Sciatic nerve (tissue), 2 donors: ENCODE data around the gene HMCES. TPM values are rescaled to one million over a fixed set of nuclear protein-coding genes. Genes with fewer than 3 reads are reported as not detected.
A peak's percentile ranks its signal among the peaks of the same experiment; 100 is the strongest.
"Not testable (repeated sequence)": the region's sequence is repeated elsewhere in the genome, so short reads cannot be mapped to it uniquely, and the experiment has no call there.

Experiments used
- ATAC-seq: fragments of 200-7000 bp; cut with Tn5 transposase; one replicate; pipeline ENCODE4 v1.9.1; 2020; ENCODE audit warnings: mild to moderate bottlenecking, moderate library complexity
- DNase-seq: peaks from one replicate; pipeline ENCODE4 v3.0.0-alpha.2; 2020; ENCODE audit warnings: low spot score
- intact Hi-C: fragments of 100-400 bp; cut with DNase I; formaldehyde crosslinking; loops from one replicate; pipeline ENCODE4 v1.14.2; 2022
- total RNA-seq: library from RNA; stranded (reverse); fragmentation: NEBNext Ultra II Directional; extraction: Animal tissue kit (Norgen Biotek cat#: 25700); gene quantifications from one replicate; pipeline ENCODE4 v1.2.1, GENCODE V29; 2021
- donor health status: DM: no; HTN: no; CAD: no.
- donor health status: DM: no; HTN: no; CAD: no.

Gene HMCES
- total RNA-seq, 1 donor from 2014 or later, result 36.6 TPM

DNA sequence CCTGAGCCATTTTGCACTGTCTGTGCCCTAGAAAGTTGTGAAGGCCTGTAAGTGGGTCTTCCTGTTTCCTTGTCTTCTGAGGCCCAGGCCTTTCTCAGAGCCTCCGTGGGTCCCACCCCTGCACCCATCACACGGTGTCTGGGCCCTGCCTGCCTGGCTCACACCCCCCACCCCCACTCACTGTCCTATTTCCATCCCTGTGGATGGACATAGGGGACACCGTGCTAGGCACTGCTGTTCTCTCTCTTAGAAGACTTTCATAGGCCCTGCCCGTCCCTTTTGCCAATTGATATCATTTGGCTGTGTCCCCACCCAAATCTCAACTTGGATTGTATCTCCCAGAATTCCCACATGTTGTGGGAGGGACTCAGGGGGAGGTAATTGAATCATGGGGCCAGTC is 59.0 kb downstream of the HMCES start:
- intact Hi-C loops, DNase-seq, ATAC-seq: not testable (repeated sequence)

DNA sequence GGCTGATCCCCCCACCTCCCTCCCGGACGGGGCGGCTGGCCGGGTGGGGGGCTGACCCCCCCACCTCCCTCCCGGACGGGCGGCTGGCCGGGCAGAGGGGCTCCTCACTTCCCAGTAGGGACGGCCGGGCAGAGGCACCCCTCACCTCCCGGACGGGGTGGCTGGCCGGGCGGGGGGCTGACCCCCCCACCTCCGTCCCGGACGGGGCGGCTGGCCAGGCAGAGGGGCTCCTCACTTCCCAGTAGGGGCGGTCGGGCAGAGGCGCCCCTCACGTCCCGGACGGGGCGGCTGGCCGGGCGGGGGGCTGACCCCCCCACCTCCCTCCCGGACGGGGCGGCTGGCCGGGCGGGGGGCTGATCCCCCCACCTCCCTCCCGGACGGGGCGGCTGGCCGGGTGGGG is 60.5 kb downstream of the HMCES start:
- ATAC-seq, DNase-seq: not testable (repeated sequence)

DNA sequence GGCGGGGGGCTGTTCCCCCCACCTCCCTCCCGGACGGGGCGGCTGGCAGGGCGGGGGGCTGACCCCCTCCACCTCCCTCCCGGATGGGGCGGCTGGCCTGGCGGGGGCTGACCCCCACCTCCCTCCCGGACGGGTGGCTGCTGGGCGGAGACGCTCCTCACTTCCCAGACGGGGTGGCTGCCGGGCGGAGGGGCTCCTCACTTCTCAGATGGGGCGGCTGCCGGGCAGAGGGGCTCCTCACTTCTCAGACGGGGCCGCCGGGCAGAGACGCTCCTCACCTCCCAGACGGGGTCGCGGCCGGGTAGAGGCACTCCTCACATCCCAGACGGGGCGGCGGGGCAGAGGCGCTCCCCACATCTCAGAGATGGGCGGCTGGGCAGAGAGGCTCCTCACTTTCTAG is 61.2 kb downstream of the HMCES start:
- intact Hi-C loops, result not testable (repeated sequence)

More for the DNA sequence above, 60.5 kb downstream of the HMCES start:
- intact Hi-C loops, result not testable (repeated sequence)

DNA sequence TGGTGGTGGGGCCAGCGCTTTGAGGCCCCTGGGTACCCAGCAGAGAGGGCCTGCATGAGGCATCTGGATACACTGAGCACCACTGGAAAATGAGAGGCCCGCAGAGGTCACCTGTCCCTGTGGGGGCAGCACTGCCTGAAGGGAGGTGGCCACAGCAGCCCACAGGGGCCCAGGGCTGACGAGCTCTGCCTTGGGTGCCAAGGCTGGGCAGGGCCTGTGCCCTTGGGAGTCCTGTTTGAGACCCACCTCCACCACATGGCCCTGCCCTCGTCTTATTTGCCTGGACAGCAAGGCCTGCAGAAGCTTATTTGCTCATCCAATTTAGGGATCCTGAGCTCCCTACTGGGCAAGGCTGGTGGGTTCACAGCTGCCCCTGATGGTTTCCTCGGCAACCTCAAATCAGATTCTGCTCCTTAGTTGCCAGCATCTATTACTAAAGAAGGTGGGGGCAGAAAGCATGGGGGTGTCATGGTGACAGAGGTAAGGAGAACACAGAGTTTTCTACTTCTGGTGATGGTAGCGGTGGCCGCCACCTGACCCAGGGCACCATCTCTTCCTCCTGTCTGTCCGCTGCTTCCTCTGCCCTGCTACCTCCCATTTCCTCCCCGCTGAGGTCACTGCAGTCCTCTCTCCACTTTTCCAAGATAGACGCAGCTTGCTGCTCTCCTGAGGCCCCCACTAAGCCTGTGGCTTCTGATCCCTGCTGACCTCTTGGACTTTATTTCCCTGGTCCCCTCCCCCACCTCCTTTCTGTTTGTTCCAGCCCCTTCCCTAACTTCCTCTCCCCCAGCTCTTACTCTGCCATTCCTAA is 62.9 kb downstream of the HMCES start:
- no peak for DNase-seq
- intact Hi-C loops, result no loop called here
- no peak for ATAC-seq

More for the DNA sequence above, 61.2 kb downstream of the HMCES start:
- ATAC-seq, DNase-seq: not testable (repeated sequence)

DNA sequence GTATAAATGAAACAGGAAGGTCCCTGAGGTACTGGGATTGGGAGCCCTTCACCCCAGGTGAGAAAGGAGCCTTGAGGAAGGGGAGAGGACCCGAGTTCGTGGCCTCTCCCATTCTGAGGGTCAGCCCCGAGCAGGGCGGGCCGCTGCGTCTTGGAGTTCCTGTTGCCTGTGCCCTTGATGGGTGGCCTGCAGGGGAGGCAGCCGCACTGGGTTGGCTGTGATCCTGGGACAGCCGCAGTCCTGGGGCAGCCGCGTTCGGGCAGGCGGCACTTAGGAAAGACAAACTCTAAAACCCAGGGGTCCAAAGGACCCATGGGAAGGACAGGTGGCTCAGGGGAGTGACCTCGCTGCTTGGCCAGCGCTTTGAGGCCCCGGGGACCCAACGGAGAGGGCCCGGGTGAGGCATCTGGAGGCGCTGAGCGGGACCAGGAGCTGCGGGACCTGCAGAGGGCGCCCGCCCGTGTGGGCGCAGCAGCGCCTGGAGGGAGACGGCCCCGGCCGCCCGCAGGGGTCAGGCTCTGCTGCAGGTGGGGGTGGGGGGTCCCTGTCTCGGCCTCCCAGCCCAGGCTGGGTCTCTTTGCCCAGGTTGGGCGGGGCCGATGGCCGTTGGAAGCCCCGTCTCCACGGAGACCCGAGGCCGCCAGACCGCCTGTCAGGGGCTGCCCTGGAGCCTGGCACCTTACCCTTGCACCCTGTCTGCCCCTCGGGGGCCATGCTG is 65.1 kb downstream of the HMCES start:
- no peak for DNase-seq
- intact Hi-C loops, result no loop called here
- ATAC-seq, result peak; percentile 74

DNA sequence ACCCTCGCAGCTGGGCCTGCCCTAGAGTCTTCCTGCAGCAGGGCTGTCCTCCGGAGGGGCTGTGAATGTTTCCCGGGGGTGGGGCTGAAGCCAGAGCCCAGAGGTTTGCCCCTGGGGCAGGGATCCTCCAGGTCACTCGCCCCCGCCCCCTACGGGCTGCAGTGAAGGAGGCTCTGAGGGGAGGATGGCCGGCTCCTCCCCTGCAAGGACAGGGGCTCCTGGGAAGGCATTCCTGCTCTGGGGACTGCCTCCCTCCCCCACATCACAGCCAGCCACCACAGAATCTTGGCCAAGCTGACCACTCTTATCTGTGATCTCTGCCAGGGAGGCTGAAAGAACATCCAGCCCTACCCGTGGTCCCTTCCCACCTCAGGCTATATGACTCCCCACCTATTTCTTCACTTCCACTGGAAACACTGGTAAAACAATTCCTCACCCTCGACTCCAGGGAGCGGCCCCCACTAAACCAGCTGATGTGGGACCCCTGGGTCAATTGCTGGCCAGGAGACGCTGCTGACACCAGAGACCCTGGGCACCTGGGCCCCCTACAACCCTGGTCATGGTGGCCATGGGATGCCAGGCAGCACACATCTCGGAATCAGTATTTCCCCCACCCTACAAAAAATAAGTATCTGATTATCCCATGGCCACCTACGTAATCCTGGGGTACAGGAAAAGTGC is 66.0 kb downstream of the HMCES start:
- no peak for ATAC-seq
- no peak for DNase-seq
- intact Hi-C loops, result no loop called here

DNA sequence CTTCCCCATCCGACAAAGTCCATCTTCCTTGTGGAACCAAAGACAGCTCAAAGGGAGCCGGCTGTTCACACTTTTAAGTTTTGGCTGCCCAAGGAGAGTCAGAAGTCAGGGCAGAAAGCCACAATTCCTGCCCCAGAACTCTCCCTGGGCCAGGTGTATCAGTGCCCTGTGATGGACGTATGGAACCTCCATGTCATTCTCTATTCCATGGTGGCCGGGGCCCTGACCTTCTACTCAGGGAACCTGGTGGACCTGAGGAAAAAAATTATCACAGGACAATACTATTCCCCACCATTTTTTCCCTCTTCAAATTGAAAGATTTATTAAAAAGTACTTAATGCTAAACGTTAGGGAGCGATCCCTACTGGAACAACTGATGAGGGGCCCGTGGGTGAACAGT is 66.6 kb downstream of the HMCES start:
- ATAC-seq, result no peak

DNA sequence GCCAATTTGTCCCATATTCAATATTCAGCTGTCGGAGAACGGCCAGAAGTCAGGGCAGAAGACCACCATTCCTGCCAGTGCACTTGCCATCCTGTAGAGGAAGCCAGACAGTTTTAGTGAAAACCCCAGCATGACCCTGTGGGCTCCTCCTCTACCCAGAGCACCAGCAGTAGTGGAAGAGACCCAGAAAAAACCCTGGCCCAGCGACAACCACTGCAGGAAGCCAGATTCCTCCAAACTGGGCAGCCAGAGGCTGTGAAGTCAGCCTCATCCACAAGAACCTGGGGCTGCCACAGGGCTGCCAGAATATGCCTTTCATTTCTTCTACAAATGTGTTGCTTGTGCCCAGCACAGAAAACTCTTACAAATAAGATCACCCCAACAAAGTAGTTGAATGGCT is 67.3 kb downstream of the HMCES start:
- DNase-seq (no peak), ATAC-seq (peak; percentile 41)
- intact Hi-C loops, result no loop called here

More for the DNA sequence above, 66.6 kb downstream of the HMCES start:
- DNase-seq, result no peak
- intact Hi-C loops, result no loop called here

DNA sequence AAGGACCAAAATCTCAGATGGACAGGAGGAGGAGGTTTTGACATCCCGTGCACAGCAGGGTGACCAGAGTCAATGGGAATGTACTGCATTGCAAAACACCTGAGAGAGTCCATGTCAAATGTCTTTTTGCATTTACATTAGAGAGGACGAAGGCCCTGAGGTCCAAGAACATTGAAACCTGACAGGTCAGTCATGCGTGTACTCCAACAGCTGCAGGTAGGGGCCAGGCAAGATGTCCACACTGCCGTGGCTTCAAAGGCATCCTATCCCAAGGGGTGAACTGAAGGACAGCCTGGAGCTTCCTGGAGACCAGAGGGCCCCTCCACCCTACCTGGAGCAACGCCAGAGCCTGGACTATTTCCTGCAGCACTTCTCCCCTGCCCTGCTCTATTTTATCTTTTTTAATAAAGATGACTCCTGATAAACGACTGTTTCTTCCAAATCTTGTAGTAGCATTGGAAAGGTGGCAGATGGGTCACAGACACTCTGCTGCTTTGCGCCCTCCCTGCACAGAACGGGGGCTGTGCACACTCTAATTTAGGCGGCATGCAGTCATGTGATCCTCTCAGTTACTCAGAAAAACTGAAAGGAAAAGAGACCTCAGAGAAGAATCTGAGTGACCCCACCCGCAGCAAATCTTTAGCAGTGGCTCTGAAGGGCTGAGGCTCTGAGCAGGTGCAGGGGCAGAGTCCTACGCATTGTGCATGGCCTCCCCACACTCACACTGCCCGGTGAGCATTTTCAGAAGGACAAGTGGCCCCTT is 68.2 kb downstream of the HMCES start:
- DNase-seq, result no peak
- intact Hi-C loops, result no loop called here
- no peak for ATAC-seq

DNA sequence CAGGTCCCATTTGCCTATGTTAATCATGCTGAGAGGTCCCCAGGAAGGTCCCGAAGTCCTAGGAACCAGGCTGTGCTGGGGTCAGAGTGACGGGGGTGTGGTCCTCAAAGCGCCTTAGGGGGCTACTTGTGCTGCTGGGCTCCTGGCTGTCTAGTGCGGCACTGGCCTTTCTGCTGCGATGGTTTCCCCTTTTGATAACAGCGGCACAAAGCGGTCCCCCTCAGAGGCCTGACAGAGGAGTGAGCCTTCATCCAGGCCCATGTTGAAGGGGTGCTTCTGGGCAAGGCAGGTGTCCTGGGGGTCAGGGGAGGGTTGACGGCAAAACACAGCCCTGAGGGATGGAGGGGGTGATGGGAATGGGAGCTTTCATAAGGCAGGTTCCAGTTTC is 68.8 kb downstream of the HMCES start:
- ATAC-seq (no peak), DNase-seq (no peak)
- intact Hi-C loops, result no loop called here

DNA sequence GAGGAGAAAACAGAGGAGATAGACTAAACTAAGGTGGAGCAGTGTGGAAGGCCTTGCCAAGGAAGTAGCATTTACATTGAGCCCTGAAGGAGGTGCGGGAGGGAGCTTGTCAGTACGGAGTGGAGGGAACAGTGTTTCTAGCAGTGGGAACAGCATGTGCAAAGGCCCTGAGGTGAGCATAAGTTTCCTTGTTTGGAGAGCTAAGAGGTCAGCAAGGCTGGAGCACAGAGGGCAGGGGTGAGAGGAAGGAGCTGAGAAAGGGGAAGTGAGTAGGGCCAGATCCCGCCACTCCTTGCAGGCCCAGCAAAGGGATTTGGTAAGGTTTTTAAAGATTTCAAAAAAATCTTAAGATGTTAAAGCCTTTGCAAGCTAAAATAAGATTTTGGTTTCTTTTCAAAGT is 70.1 kb downstream of the HMCES start:
- ATAC-seq (no peak), DNase-seq (no peak)
- intact Hi-C loops, result no loop called here

DNA sequence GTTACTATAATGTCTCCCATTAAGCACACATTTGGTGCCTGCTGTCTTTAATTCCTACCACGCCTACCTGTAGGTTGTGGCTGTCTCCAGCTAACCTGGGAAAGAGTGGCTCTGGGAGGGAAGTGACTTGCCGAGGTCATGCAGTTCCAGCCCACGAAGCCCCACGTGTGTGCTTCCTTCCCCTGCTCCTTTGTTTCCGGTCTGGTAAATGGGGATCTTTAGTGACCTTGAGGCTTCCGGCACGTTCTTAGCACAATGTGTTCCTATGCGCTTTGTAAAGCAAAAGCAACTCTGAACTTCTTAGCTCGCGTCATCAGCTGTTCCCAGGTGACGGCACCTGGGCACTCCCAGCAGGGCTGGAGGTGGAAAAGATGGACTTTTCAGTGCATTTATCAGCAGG is 70.5 kb downstream of the HMCES start:
- intact Hi-C loops, DNase-seq, ATAC-seq: not testable (repeated sequence)

DNA sequence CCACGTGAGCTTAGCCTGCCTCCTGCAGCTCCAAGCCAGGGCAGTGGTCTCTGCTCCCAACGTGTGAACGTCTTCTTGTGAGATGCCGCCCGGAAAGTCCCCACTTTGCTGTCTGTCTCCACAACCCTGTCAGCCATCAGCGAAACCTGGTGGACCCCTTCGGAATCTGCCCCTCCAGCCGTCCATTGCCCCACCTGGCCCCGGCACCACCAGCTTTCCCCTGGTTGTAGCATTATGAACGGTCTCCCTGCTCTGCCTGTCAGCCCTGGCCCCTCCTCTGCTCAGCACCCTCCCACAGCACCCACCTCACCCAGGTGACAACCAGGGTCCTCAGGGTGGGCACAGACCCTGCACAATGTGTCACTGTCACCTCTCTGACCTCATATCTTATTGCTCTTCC is 71.1 kb downstream of the HMCES start:
- ATAC-seq (no peak), DNase-seq (no peak)
- intact Hi-C loops, result no loop called here

DNA sequence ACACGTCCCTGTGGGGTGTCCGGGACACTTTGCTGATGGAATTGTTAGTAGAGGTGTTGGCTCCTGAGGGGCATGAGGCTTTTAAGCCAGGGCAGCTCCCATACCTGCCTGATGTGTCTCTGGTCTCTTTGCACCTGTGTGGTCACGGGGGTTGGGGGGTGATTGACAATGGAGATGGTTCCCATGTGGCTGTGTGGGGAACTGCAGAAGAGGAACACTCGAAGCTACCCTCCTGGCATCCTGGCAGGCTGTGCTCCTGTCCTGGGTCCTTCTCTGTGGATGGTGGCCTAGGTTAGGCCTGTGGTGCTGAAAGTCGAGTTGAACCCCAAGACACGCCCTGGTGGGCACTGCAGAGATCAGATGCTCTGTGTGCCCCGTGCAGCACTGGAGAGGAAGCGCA is 73.4 kb downstream of the HMCES start:
- intact Hi-C loops, result no loop called here
- no peak for DNase-seq
- no peak for ATAC-seq

DNA sequence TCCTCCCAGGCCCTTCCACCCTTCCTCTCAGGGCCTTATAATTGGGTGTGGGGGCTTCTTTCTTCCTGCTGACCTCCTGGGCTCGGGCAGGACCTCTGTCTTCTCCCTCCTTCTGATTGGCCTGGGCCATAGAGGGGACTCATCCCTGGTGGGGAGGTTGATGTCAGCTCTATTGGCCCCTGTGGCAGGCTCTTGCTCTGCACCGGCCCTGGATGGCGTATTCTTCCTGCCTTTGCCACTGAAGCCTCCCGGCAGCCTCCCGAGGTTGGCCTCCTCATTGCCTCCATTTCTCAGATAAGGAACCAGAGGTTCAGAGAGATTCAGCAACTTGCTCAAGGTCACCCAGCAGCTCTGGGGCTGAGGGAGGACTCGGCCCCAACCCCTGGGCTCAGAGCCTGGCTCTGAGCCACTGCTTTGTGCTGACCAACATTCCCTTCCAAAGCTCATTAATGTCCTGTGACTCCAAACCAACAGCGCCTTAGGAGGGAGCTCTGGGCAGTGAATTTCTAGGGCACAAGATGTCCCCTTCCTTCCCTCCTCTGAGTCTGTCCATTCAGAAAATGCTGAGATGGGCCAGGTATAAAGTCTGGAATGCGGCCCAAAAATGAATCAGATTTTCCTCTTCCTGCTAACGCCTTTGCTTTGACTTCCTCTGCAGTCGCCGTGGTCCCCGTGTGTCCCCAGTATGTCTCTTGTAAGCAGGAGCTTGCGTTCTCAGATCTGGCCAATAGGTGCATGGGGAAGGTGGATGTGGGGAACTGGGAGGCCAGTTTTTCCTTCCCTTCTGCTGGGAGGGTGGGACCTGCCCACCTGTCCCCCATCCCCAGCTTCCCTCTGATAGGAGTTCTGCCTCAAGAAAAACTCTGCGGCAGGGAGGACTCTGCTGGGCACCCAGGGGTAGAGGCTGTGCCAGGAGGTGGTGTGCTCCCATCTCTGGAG is 74.2 kb downstream of the HMCES start:
- intact Hi-C loops, result no loop called here
- DNase-seq (no peak), ATAC-seq (no peak)

DNA sequence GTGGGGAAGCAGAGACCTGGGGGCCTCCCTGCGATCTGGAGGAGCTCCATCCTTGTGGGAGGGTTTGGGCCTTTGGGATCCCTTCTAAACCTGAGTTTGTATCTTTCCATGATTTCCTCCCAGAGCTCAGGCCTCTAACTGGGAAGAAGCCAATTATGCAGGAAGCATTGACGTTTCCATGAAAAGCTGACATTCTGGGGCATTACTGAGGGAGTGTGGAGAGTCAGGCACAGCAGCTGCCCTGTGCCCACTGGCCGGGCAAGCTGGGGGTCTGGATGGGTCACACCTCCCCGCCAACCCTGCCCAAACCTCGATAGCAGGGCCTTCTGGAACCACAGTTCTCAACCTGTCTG is 74.9 kb downstream of the HMCES start:
- intact Hi-C loops, result no loop called here
- ATAC-seq (no peak), DNase-seq (no peak)
